ENCODE data around the gene RYR1.
"Not testable (repeated sequence)": the region's sequence is repeated elsewhere in the genome, so short reads cannot be mapped to it uniquely, and the experiment has no call there.

The RYR1 gene

DNA sequence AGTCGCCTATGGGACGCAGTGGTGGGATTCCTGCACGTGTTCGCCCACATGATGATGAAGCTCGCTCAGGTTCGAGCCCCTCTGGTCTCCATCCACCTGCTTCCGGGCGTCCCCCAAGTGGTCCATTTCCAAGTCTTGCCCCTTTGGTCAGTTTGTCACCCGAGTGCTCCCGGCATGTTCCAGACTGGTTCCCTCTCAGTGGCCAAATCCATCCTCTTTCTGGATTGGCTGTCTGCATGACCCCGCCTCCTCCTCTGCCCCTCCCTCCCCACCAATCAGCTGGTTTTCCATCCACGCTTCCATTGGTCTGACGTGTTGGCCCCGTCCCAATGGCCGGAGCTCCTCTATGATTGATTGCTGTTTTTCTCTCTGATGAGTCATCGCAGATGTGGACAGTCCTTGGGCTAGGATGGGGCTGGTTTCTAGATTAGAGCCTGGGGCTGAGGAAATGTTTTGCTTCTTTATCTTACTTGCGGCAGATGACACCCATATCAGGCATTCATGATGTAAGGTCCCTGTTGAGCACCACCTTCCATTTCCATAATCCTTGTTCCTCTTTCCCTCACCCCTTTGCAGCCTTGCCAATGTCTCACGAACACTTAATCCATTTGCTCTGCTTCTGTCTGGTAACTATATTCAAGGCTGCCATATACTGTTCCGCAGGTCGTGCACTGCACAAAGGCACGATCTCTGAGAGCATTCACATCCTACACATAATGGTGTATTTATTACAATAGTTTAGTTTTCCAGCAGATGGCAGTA, 110.5 kb downstream of the RYR1 start:
- no peak overlapping the region for H3K4me3 ChIP-seq (ENCODE audit: extremely low read depth, insufficient read depth, low read length, poor library complexity, severe bottlenecking)
- H3K27ac ChIP-seq (ENCODE audit: low read depth, low read length, severe bottlenecking): no peak overlapping the region
- no peaks in the 10 kb centered on the region for H3K9me3 ChIP-seq (ENCODE audit: control insufficient read depth, low read length)
- 91% methylated on average over 13 to 18 of the region's 21 CpGs for WGBS, 2 experiments (ENCODE audit: insufficient coverage in 2 of 2)
- H3K4me1 ChIP-seq (ENCODE audit: control insufficient read depth, insufficient read depth, low read length, poor library complexity, severe bottlenecking): no peaks in the 10 kb centered on the region
- no peaks in the 10 kb centered on the region for H3K36me3 ChIP-seq (ENCODE audit: control insufficient read depth, insufficient read depth, low read length)

DNA sequence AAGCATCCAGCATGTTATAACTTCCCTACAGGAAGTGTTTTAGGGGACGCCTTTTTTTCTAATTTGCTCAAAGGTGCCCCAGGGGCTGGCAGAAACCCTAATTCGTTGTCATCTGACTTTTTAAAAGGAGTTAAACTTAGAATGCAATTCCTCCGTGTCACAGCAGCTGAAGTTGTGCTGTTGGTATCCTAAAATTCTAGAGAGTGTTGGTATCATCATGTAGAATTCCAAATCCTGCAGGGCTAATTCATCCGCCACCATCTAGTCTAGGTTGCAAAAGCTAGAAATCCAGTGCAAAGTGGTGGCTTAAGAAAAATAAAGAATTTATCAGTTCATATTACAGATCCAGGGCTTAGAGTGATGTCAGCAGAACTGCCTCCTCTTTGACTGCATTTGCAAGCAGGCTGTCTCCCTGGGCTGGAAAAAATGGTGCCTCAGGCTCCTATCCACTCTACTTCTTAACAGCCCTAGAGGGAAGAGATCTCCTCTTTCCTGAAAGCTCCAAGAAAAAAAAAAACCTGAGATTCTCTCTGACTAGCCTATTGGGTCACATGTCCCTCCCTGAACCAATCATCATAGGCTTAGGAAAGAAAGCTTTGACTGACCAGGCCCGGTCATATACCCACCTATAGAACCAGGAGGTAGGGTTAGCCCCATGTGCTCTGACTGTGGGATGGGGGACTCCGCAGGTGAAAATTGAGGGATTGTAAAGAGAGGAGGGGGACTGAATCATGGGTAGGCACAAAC, 111.3 kb downstream of the RYR1 start:
- H3K36me3 ChIP-seq (ENCODE audit: control insufficient read depth, insufficient read depth, low read length): no peaks in the 10 kb centered on the region
- no peaks in the 10 kb centered on the region for H3K4me1 ChIP-seq (ENCODE audit: control insufficient read depth, insufficient read depth, low read length, poor library complexity, severe bottlenecking)
- no peak overlapping the region for H3K27ac ChIP-seq (ENCODE audit: low read depth, low read length, severe bottlenecking)
- H3K4me3 ChIP-seq (ENCODE audit: extremely low read depth, insufficient read depth, low read length, poor library complexity, severe bottlenecking): no peak overlapping the region
- WGBS, 2 experiments (ENCODE audit: insufficient coverage in 2 of 2): 61 to 76% methylated on average over 3 to 4 of the region's 6 CpGs
- no peaks in the 10 kb centered on the region for H3K9me3 ChIP-seq (ENCODE audit: control insufficient read depth, low read length)

DNA sequence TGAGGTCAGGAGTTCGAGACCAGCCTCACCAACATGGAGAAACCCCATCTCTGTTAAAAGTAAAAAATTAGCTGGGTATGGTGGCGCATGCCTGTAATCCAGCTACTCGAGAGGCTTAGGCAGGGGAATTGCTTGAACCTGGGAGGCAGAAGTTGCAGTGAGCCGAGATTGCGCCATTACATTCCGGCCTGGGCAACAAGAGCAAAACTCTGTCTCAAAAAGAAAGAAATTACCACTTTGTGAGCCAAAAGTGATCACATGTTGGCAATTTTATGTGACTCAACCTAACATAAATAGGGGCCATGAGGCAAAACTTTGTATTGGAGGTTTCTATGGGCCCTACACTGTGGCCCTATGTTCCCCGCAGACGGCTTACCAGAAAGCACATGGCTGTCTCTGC, 112.1 kb downstream of the RYR1 start:
- H3K9me3 ChIP-seq (ENCODE audit: control insufficient read depth, low read length): no peaks in the 10 kb centered on the region
- 98% methylated on average over 7 of the region's 8 CpGs for WGBS, 2 experiments (ENCODE audit: insufficient coverage in 2 of 2)
- no peak overlapping the region for H3K4me3 ChIP-seq (ENCODE audit: extremely low read depth, insufficient read depth, low read length, poor library complexity, severe bottlenecking)
- no peaks in the 10 kb centered on the region for H3K36me3 ChIP-seq (ENCODE audit: control insufficient read depth, insufficient read depth, low read length)
- H3K27ac ChIP-seq (ENCODE audit: low read depth, low read length, severe bottlenecking): no peak overlapping the region
- no peaks in the 10 kb centered on the region for H3K4me1 ChIP-seq (ENCODE audit: control insufficient read depth, insufficient read depth, low read length, poor library complexity, severe bottlenecking)

DNA sequence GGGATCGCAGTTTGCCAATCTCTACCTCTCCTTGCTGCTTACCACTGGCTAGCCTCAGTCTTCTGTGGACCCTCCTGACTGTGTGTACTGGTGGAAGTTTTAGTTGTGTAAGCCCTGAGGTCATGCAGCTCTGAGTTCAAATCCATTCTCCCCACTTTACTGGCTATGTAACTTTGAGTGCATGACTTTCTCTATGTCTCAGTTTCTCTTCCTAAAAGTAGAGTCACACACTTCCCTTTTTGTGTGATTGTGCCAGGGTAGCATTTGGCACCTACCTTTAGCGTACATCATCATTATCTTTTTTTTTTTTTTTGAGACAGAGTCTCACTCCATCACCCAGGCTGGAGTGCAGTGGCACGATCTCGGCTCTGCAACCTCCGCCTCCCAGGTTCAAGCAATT, 113.9 kb downstream of the RYR1 start:
- no peaks in the 10 kb centered on the region for H3K9me3 ChIP-seq (ENCODE audit: control insufficient read depth, low read length)
- 88 to 90% methylated on average over 5 of the region's 5 CpGs for WGBS, 2 experiments (ENCODE audit: insufficient coverage in 2 of 2)
- no peak overlapping the region for H3K4me3 ChIP-seq (ENCODE audit: extremely low read depth, insufficient read depth, low read length, poor library complexity, severe bottlenecking)
- H3K27ac ChIP-seq (ENCODE audit: low read depth, low read length, severe bottlenecking): no peak overlapping the region
- H3K36me3 ChIP-seq (ENCODE audit: control insufficient read depth, insufficient read depth, low read length): no peaks in the 10 kb centered on the region
- no peaks in the 10 kb centered on the region for H3K4me1 ChIP-seq (ENCODE audit: control insufficient read depth, insufficient read depth, low read length, poor library complexity, severe bottlenecking)

DNA sequence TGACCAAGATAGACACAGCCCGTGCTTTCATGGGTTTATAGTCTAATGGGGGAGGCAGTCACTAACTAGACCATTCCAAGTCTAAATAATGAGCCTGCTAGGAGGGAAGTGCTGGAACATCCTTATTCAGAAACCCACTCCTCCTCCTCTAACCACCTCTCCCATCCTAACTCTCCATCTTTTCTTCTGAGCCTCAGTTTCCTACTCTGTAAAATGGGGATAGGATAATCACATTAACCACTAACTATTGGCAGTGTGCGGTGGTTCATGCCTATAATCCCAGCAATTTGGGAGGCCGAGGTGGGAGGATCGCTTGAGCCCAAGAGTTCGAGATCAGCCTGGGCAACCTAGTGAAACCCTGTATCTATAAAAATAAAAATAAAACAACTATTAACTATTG, 115.6 kb downstream of the RYR1 start:
- no peak overlapping the region for H3K4me3 ChIP-seq (ENCODE audit: extremely low read depth, insufficient read depth, low read length, poor library complexity, severe bottlenecking)
- 100% methylated on average over 2 of the region's 5 CpGs; no CpG with 5 or more reads in 1 of the 2 experiments for WGBS, 2 experiments (ENCODE audit: insufficient coverage in 2 of 2)
- no peak overlapping the region for H3K27ac ChIP-seq (ENCODE audit: low read depth, low read length, severe bottlenecking)
- no peaks in the 10 kb centered on the region for H3K36me3 ChIP-seq (ENCODE audit: control insufficient read depth, insufficient read depth, low read length)
- H3K4me1 ChIP-seq (ENCODE audit: control insufficient read depth, insufficient read depth, low read length, poor library complexity, severe bottlenecking): no peaks in the 10 kb centered on the region
- H3K9me3 ChIP-seq (ENCODE audit: control insufficient read depth, low read length): no peaks in the 10 kb centered on the region

DNA sequence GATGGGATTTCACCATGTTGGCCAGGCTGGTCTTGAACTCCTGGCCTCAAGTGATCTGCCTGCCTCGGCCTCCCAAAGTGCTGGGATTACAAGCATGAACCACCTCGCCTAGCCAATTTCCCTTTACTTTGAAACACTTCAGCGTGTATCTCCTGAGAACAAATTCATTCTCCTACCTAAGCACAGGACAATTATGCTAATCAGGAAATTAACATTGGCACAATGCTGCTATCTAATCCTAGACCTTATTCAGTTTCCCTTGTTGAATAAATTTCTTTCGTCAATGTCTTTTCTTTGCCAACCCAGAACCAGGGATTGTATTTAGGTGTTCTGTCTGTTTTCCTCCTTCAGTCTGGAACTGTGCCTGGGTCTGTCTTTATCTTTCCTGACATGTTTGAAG, 116.5 kb downstream of the RYR1 start:
- no peaks in the 10 kb centered on the region for H3K36me3 ChIP-seq (ENCODE audit: control insufficient read depth, insufficient read depth, low read length)
- 63 to 88% methylated on average over 2 to 4 of the region's 4 CpGs for WGBS, 2 experiments (ENCODE audit: insufficient coverage in 2 of 2)
- no peak overlapping the region for H3K4me3 ChIP-seq (ENCODE audit: extremely low read depth, insufficient read depth, low read length, poor library complexity, severe bottlenecking)
- H3K9me3 ChIP-seq (ENCODE audit: control insufficient read depth, low read length): no peaks in the 10 kb centered on the region
- H3K4me1 ChIP-seq (ENCODE audit: control insufficient read depth, insufficient read depth, low read length, poor library complexity, severe bottlenecking): no peaks in the 10 kb centered on the region
- H3K27ac ChIP-seq (ENCODE audit: low read depth, low read length, severe bottlenecking): no peak overlapping the region

DNA sequence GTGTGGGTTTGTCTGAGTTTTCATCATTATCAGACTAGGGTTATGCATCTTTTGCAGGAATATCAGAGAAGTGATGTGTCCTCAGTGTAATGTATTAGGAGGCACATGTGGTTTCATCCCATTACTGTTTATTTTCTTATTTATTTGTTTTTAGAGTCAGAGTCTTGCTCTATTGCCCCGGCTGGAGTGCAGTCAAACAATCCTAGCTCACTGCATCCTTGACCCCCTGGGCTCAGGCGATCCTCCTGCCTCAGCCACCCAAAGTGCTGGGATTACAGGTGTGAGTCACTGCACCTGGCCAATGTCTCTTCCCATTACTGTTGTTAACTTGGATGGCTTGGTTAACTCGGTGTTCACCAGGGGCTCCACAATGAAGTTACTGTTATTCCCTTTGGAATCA, 116.9 kb downstream of the RYR1 start:
- no peak overlapping the region for H3K27ac ChIP-seq (ENCODE audit: low read depth, low read length, severe bottlenecking)
- no peak overlapping the region for H3K4me3 ChIP-seq (ENCODE audit: extremely low read depth, insufficient read depth, low read length, poor library complexity, severe bottlenecking)
- no peaks in the 10 kb centered on the region for H3K36me3 ChIP-seq (ENCODE audit: control insufficient read depth, insufficient read depth, low read length)
- no peaks in the 10 kb centered on the region for H3K4me1 ChIP-seq (ENCODE audit: control insufficient read depth, insufficient read depth, low read length, poor library complexity, severe bottlenecking)
- 94 to 95% methylated on average over 2 of the region's 3 CpGs for WGBS, 2 experiments (ENCODE audit: insufficient coverage in 2 of 2)
- H3K9me3 ChIP-seq (ENCODE audit: control insufficient read depth, low read length): no peaks in the 10 kb centered on the region

DNA sequence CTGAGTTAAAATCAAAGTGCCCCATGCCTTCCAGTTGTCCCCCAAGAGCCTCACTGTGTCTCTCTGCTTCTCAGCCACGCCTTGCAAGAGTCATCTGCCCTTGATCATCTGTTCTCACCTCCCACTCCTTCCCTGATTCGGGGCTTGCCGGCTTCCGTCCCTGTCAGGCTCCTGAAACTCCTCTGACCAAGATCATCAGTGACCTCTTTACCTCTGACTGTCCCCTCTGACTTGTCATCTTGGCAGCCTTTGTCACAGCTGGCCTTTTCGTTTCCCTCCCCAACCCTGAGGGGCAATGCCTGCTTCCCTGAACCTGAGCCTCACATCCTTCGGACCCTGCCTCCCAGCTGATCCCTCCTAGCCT, 117.9 kb downstream of the RYR1 start:
- Histone ChIP-seq H3K4me3 (ENCODE audit: extremely low read depth, insufficient read depth, low read length, poor library complexity, severe bottlenecking) (no peak overlapping the region), H3K36me3 (ENCODE audit: control insufficient read depth, insufficient read depth, low read length) (no peaks in the 10 kb centered on the region), H3K9me3 (ENCODE audit: control insufficient read depth, low read length) (no peaks in the 10 kb centered on the region), H3K27ac (ENCODE audit: low read depth, low read length, severe bottlenecking) (no peak overlapping the region), H3K4me1 (ENCODE audit: control insufficient read depth, insufficient read depth, low read length, poor library complexity, severe bottlenecking) (no peaks in the 10 kb centered on the region)
- 88 to 89% methylated on average over 6 of the region's 6 CpGs for WGBS, 2 experiments (ENCODE audit: insufficient coverage in 2 of 2)

DNA sequence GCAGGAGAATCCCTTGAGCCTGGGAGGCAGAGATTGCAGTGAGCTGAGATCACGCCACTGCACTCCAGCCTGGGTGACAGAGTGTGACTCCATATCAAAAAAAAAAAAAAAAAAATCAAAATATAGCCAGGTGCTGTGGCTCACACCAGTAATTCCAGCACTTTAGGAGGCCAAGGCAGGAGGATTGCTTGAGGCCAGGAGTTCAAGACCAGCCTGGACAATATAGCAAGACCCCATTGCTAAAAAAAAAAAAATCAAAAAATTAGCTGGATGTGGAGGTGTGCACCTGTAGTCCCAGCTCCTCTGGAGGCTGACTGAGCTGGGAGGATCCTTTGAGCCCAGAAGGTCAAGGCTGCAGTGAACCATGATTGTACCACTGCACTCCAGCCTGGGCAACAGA, 119.7 kb downstream of the RYR1 start:
- not testable (repeated sequence) for H3K9me3 ChIP-seq (ENCODE audit: control insufficient read depth, low read length); H3K4me3 ChIP-seq (ENCODE audit: extremely low read depth, insufficient read depth, low read length, poor library complexity, severe bottlenecking); H3K27ac ChIP-seq (ENCODE audit: low read depth, low read length, severe bottlenecking); H3K4me1 ChIP-seq (ENCODE audit: control insufficient read depth, insufficient read depth, low read length, poor library complexity, severe bottlenecking); H3K36me3 ChIP-seq (ENCODE audit: control insufficient read depth, insufficient read depth, low read length)
- WGBS, 2 experiments (ENCODE audit: insufficient coverage in 2 of 2): no CpG with 5 or more reads among the region's 1 CpG

DNA sequence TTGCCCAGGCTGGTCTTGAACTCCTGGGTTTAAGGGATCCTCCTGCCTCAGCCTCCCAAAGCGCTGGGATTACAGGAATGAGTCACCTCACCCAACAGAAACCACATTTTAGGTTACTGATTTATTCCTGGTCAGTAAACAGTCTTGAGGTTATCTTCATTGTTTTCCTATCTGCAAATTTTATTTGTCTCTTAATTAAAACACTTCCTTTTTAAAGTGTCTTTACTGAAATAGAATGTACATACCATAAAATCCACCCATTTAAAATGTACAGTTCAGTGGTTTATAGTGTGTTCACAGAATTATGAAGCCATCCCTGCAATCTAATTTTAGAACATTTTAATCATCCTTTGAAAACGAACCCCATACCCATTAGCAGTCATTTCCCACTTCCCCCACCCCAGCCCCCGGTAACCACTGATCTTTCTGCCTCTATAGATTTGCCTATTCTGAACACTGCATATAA, 121.2 kb downstream of the RYR1 start:
- H3K9me3 ChIP-seq (ENCODE audit: control insufficient read depth, low read length): no peaks in the 10 kb centered on the region
- no peaks in the 10 kb centered on the region for H3K36me3 ChIP-seq (ENCODE audit: control insufficient read depth, insufficient read depth, low read length)
- H3K4me3 ChIP-seq (ENCODE audit: extremely low read depth, insufficient read depth, low read length, poor library complexity, severe bottlenecking): no peak overlapping the region
- 75 to 100% methylated on average over 1 of the region's 3 CpGs for WGBS, 2 experiments (ENCODE audit: insufficient coverage in 2 of 2)
- H3K4me1 ChIP-seq (ENCODE audit: control insufficient read depth, insufficient read depth, low read length, poor library complexity, severe bottlenecking): no peaks in the 10 kb centered on the region
- H3K27ac ChIP-seq (ENCODE audit: low read depth, low read length, severe bottlenecking): no peak overlapping the region

DNA sequence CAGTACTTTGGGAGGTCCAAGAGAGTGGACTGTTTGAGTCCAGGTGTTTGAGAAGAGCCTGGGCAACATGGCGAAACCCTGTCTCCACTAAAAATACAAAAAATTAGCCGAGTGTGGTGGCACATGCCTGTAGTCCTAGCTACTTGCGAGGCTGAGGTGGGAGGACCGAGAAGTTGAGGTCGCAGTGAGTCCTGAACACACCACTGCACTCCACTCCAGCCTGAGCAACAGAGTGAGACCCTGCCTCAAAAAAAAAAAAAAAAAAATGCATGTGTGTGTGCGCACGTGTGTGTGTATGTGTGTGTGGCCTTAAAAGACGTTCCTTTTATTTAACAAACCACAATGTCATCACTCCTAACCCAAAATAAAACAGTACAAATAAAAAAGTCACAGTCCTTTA, 121.7 kb downstream of the RYR1 start:
- H3K4me1 ChIP-seq (ENCODE audit: control insufficient read depth, insufficient read depth, low read length, poor library complexity, severe bottlenecking): no peaks in the 10 kb centered on the region
- no peak overlapping the region for H3K27ac ChIP-seq (ENCODE audit: low read depth, low read length, severe bottlenecking)
- H3K9me3 ChIP-seq (ENCODE audit: control insufficient read depth, low read length): no peaks in the 10 kb centered on the region
- H3K4me3 ChIP-seq (ENCODE audit: extremely low read depth, insufficient read depth, low read length, poor library complexity, severe bottlenecking): no peak overlapping the region
- 89 to 100% methylated on average over 3 to 4 of the region's 8 CpGs for WGBS, 2 experiments (ENCODE audit: insufficient coverage in 2 of 2)
- H3K36me3 ChIP-seq (ENCODE audit: control insufficient read depth, insufficient read depth, low read length): no peaks in the 10 kb centered on the region

Measured in mesodermal cell (in vitro differentiated cells).